ENCODE results near the gene CPNE9. TPM values are rescaled to one million over a fixed set of nuclear protein-coding genes. Genes with fewer than 3 reads are reported as not detected.

Gene CPNE9, protein sequence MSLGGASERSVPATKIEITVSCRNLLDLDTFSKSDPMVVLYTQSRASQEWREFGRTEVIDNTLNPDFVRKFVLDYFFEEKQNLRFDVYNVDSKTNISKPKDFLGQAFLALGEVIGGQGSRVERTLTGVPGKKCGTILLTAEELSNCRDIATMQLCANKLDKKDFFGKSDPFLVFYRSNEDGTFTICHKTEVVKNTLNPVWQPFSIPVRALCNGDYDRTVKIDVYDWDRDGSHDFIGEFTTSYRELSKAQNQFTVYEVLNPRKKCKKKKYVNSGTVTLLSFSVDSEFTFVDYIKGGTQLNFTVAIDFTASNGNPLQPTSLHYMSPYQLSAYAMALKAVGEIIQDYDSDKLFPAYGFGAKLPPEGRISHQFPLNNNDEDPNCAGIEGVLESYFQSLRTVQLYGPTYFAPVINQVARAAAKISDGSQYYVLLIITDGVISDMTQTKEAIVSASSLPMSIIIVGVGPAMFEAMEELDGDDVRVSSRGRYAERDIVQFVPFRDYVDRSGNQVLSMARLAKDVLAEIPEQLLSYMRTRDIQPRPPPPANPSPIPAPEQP
- total RNA-seq = not detected

DNA sequence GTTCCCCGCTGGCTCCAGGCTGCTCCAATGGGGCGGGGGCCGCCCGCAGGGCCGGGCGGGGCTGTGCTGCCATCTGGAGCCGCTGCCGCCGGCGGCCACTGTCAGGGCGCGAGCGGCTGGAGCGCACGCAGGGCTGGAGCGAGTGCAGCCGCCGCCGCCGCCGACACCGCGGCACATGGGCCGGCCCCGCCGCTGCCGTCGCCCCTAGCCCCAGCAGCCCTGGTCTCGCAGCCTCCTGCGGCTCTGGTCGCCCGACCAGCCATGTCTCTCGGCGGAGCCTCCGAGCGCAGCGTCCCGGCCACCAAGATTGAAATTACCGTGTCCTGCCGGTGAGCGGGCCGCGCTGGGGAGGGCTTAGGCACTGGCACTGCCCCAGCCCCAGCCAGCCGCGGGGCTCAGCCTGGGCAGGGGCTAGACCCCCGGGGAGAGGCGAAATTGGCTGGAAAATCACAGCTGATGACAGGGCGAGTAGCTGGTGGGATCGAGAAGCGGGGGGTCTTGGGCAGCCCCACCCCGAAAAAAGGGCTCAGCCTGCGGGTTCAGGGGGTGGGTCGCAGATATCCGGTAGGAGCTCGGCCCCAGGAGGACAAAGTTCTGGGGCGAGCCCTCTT is at the start of gene CPNE9:
TSS of gene CPNE9 (plus strand) at position 98 of the 611 bp plus-strand sequence. CDS start at position 262, 164 bp downstream.
- DNase-seq (ENCODE audit: low spot score) (no peak), ATAC-seq (ENCODE audit: low FRiP score) (no peak)
- no peak for TF ChIP-seq CTCF (IDR thresholded peaks at IDR 0.05)

GRCh38 chr3:9659849-9660248 is 43.8 kb upstream of the CPNE9 start:
- TF ChIP-seq CTCF (IDR thresholded peaks at IDR 0.05) = no peak
- ATAC-seq (ENCODE audit: low FRiP score) = no peak
- no peak for DNase-seq (ENCODE audit: low spot score)

- ATAC-seq (ENCODE audit: low FRiP score) (no peak), DNase-seq (ENCODE audit: low spot score) (no peak)
- TF ChIP-seq CTCF (IDR thresholded peaks at IDR 0.05) = no peak
Observed at GRCh38 chr3:9660972-9661371, 42.7 kb upstream of the CPNE9 start.

- ATAC-seq (ENCODE audit: low FRiP score) = no peak
- DNase-seq (ENCODE audit: low spot score) = no peak
- no peak for TF ChIP-seq CTCF (IDR thresholded peaks at IDR 0.05)
Observed at GRCh38 chr3:9664119-9664751, 39.4 kb upstream of the CPNE9 start.

- ATAC-seq (ENCODE audit: low FRiP score) (no peak), DNase-seq (ENCODE audit: low spot score) (no peak)
- TF ChIP-seq CTCF (IDR thresholded peaks at IDR 0.05) = no peak
Observed at GRCh38 chr3:9666704-9667445, 36.8 kb upstream of the CPNE9 start.

DNA sequence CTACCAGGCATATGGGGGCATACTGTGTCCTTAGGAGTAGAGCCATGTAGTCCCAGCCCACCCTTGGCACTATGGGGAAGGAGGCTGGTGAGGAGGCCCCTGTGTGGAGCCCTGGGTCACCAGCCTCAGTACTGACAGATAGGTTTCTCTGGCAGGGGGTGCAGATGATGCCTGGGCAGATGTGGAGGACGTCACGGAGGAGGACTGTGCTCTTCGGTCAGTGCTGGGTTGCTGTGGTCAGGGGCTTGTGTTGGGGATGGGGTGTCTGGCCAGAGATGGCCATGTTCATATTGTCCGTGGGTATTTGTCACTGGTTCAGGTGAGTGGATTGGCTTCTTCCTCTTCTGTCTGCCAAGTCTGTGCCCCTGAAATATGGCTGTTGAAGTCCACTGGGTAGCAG is 34.4 kb upstream of the CPNE9 start:
- no peak for TF ChIP-seq CTCF (IDR thresholded peaks at IDR 0.05)
- ATAC-seq (ENCODE audit: low FRiP score) = no peak
- no peak for DNase-seq (ENCODE audit: low spot score)

Measured in omental fat pad (tissue), 4 donors.